HepG2 (cell line): Measurements from ENCODE around the gene AGTRAP. TPM values are rescaled to one million over a fixed set of nuclear protein-coding genes. Genes with fewer than 3 reads are reported as not detected.

Experiments used
- CBX2 ChIP-seq, 2 experiments: fragments of 200-600 bp in 1 of 2; sonication (generic); formaldehyde crosslinking in 1 of 2; IDR thresholded peaks; 2 replicates each; pipeline versions ENCODE4 v1.7.0 to v1.8.1; 2018 to 2022; ENCODE audit warnings: low read depth in 2 of 2, low read length in 1 of 2, mild to moderate bottlenecking in 1 of 2, missing genetic modification reagents in 1 of 2
- CREB1 ChIP-seq, 2 experiments: fragments of 450-650 bp in 1 of 2; IDR thresholded peaks; 2 replicates each; pipeline ENCODE4 v1.6.1; 2016 to 2017; ENCODE audit warnings: control low read depth in 1 of 2, mild to moderate bottlenecking in 1 of 2, missing compliant biosample characterization in 1 of 2, missing genetic modification characterization in 1 of 2
- GABPB1 ChIP-seq: IDR thresholded peaks from 2 replicates; pipeline ENCODE4 v1.6.1; 2016; ENCODE audit warnings: mild to moderate bottlenecking, missing genetic modification reagents, moderate library complexity, missing compliant biosample characterization
- GATAD2A ChIP-seq: IDR thresholded peaks from 2 replicates; pipeline ENCODE4 v1.6.1; 2016
- LCORL ChIP-seq, 2 experiments: fragments of 450-650 bp in 1 of 2; sonication (generic) in 1 of 2; formaldehyde crosslinking in 1 of 2; IDR thresholded peaks; 2 replicates each; pipeline versions ENCODE4 v1.5.0 to v1.6.1; 2017 to 2020; ENCODE audit warnings: antibody characterized with exemption in 1 of 2, missing genetic modification reagents in 1 of 2
- MTF2 ChIP-seq: sonication (generic); formaldehyde crosslinking; IDR thresholded peaks from 2 replicates; pipeline ENCODE4 v1.5.0; 2020; ENCODE audit warnings: missing genetic modification reagents, borderline replicate concordance
- NRL ChIP-seq: sonication (generic); formaldehyde crosslinking; IDR thresholded peaks from 2 replicates; pipeline ENCODE4 v1.5.0; 2020; ENCODE audit warnings: missing genetic modification reagents, mild to moderate bottlenecking, moderate library complexity, borderline replicate concordance
- PAXIP1 ChIP-seq: sonication (generic); formaldehyde crosslinking; conservative IDR thresholded peaks from 2 replicates; pipeline ENCODE4 v1.4.0; 2020; ENCODE audit warnings: mild to moderate bottlenecking, missing genetic modification reagents, moderate library complexity
- RAD21 ChIP-seq: fragments of 450-650 bp; formaldehyde crosslinking; IDR thresholded peaks from 2 replicates; pipeline ENCODE4 v1.5.0; 2020; ENCODE audit warnings: mild to moderate bottlenecking
- SALL1 ChIP-seq: sonication (generic); formaldehyde crosslinking; IDR thresholded peaks from 2 replicates; pipeline ENCODE4 v1.8.0; 2022; ENCODE audit warnings: mild to moderate bottlenecking, missing genetic modification reagents
- SMC3 ChIP-seq: IDR thresholded peaks from 2 replicates; pipeline ENCODE4 v1.6.1; 2011; ENCODE audit warnings: low read length, improper control_type of control experiment
- STAG1 ChIP-seq: sonication (generic); formaldehyde crosslinking; IDR thresholded peaks from 2 replicates; pipeline ENCODE4 v1.4.0; 2020; ENCODE audit warnings: missing genetic modification reagents
- TERF1 ChIP-seq: sonication (generic); formaldehyde crosslinking; IDR thresholded peaks from 2 replicates; pipeline ENCODE4 v1.8.0; 2022; ENCODE audit warnings: mild to moderate bottlenecking, missing genetic modification reagents, moderate library complexity
- YY1 ChIP-seq: IDR thresholded peaks from 2 replicates; pipeline ENCODE4 v1.6.1; 2011; ENCODE audit warnings: low read length, low read depth, moderate library complexity, mild to moderate bottlenecking; ENCODE audit not compliant: insufficient read depth, insufficient replicate concordance
- ZFP41 ChIP-seq: sonication (generic); formaldehyde crosslinking; IDR thresholded peaks from 2 replicates; pipeline ENCODE4 v1.4.0; 2020; ENCODE audit warnings: mild to moderate bottlenecking, missing genetic modification reagents, borderline replicate concordance
- ZFX ChIP-seq: sonication (generic); formaldehyde crosslinking; IDR thresholded peaks from 2 replicates; pipeline ENCODE4 v1.4.0; 2020; ENCODE audit warnings: mild to moderate bottlenecking, low read depth, missing genetic modification reagents, moderate library complexity
- ZNF160 ChIP-seq: sonication (generic); formaldehyde crosslinking; IDR thresholded peaks from 2 replicates; pipeline ENCODE4 v1.8.0; 2022; ENCODE audit warnings: mild to moderate bottlenecking, inconsistent platforms, missing genetic modification reagents
- ZNF501 ChIP-seq: sonication (generic); formaldehyde crosslinking; IDR thresholded peaks from 2 replicates; pipeline ENCODE4 v1.5.1; 2020; ENCODE audit warnings: mild to moderate bottlenecking, moderate library complexity, missing genetic modification reagents
- ZNF761 ChIP-seq: sonication (generic); formaldehyde crosslinking; conservative IDR thresholded peaks from 2 replicates; pipeline ENCODE4 v1.4.0; 2020; ENCODE audit warnings: mild to moderate bottlenecking, missing genetic modification reagents
- polyA plus RNA-seq, 8 experiments: library from polyadenylated mRNA; depleted of rRNA in 3 of 8; stranded (reverse) in 7 of 8; unstranded in 1 of 8; fragments of >200 nt; fragmentation: Illumina TruSeq in 4 of 8; extraction: Trizol in 4 of 8; gene quantifications; 2 replicates each; pipeline versions ENCODE4 v1.2.1 to v1.2.3, GENCODE V29; 2011 to 2016; ENCODE audit warnings: low read depth in 4 of 8, missing spikeins in 1 of 8, mixed read lengths in 1 of 8; ENCODE audit not compliant: insufficient read depth in 1 of 8
- total RNA-seq, 5 experiments: library from RNA; depleted of rRNA; stranded (reverse); fragments of >200 nt; fragmentation: Illumina TruSeq; extraction: Trizol; gene quantifications; 2 replicates each; pipeline ENCODE4 v1.2.3, GENCODE V29; 2016; ENCODE audit warnings: low read depth in 1 of 5
- TF ChIP-seq, protein P1 (sequence below): IDR thresholded peaks from 2 replicates; pipeline ENCODE4 v1.6.1; 2016; ENCODE audit warnings: mild to moderate bottlenecking, missing biosample characterization, missing genetic modification reagents
- TF ChIP-seq, protein P2 (sequence below): sonication (generic); formaldehyde crosslinking; IDR thresholded peaks from 2 replicates; pipeline ENCODE4 v1.5.0; 2020; ENCODE audit warnings: mild to moderate bottlenecking, missing genetic modification reagents, moderate library complexity

The AGTRAP gene
- total and polyA plus RNA-seq, 2 of the 13 experiments (the other 11 are each of a cell fraction or from before 2014, with no cell fraction given), result 28.3 to 32.0 TPM

DNA sequence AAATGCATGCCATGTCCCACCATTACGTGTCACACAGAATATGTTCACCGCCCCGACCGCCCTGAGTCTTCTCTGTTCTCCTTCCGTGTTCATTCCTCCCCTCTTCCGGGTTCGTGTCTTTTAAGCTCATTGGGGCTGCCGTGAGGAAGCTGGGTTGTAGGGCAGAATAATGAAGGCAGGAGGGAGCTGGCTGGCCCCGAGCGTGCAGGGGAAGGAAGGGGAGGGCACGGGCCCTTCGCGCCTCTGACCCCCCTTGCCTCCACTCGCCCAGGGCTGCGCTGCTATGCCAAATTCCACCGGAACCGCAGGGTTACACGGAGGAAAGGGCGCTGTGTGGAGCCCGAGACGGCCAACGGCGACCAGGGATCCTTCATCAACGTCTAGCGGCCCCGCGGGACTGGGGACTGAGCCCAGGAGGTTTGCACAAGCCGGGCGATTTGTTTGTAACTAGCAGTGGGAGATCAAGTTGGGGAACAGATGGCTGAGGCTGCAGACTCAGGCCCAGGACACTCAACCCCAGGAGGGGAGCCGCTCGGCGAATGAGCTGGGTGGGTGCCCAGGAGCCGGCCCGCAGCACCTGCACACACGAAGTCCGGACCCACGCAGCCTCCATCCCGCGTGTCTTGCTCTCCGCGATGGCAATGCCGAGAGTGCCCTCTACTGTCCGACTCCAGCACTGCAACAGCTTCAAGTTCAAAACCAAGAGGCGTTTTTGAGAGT is 16.5 kb upstream of the AGTRAP start (continued):
- 0 out of 2 replicates have a peak, but pooled peaks have one; percentile 25 for TF ChIP-seq GATAD2A (CRISPR knock-in tag)
- TF ChIP-seq GABPB1 (CRISPR knock-in tag), result peak; percentile 42; the same call in 1 of the 2 replicates
- peak; percentile 35; the same call in 1 of the 2 replicates for TF ChIP-seq MTF2 (CRISPR knock-in tag)
- TF ChIP-seq, protein P1, sequence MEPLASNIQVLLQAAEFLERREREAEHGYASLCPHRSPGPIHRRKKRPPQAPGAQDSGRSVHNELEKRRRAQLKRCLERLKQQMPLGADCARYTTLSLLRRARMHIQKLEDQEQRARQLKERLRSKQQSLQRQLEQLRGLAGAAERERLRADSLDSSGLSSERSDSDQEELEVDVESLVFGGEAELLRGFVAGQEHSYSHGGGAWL, result 0 out of 2 replicates have a peak, but pooled peaks have one; percentile 46
- peak; percentile 27 for TF ChIP-seq YY1
- no peak; the same call in 1 of the 2 replicates for TF ChIP-seq NRL (CRISPR knock-in tag)
- peak; percentile 61 for TF ChIP-seq SMC3
- 0 out of 2 replicates have a peak, but pooled peaks have one; percentile 19 for TF ChIP-seq PAXIP1
- 0 out of 2 replicates have a peak, but pooled peaks have one; percentile 16 for TF ChIP-seq ZFX (CRISPR knock-in tag)
- TF ChIP-seq ZNF501 (CRISPR knock-in tag), result peak; percentile 62
- no peak for TF ChIP-seq CREB1 (IDR thresholded peaks at IDR 0.05)
- TF ChIP-seq CREB1 (CRISPR knock-in tag; IDR thresholded peaks at IDR 0.05), result 0 out of 2 replicates have a peak, but pooled peaks have one; percentile 23
- TF ChIP-seq LCORL (IDR thresholded peaks at IDR 0.05), result no peak
- peak; percentile 60; the same call in 1 of the 2 replicates for TF ChIP-seq LCORL (CRISPR knock-in tag; IDR thresholded peaks at IDR 0.05)
- TF ChIP-seq SALL1 (CRISPR knock-in tag), result peak; percentile 28; the same call in 1 of the 2 replicates
- TF ChIP-seq ZNF761, result 0 out of 2 replicates have a peak, but pooled peaks have one; percentile 40
- TF ChIP-seq CBX2 (IDR thresholded peaks at IDR 0.05; ENCODE audit: low read depth, low read length), result no peak
- TF ChIP-seq CBX2 (CRISPR knock-in tag; IDR thresholded peaks at IDR 0.05; ENCODE audit: low read depth), result 0 out of 2 replicates have a peak, but pooled peaks have one; percentile 38
- TF ChIP-seq STAG1 (CRISPR knock-in tag), result peak; percentile 87
- peak; percentile 88 for TF ChIP-seq RAD21 (CRISPR knock-in tag)
- TF ChIP-seq, protein P2, sequence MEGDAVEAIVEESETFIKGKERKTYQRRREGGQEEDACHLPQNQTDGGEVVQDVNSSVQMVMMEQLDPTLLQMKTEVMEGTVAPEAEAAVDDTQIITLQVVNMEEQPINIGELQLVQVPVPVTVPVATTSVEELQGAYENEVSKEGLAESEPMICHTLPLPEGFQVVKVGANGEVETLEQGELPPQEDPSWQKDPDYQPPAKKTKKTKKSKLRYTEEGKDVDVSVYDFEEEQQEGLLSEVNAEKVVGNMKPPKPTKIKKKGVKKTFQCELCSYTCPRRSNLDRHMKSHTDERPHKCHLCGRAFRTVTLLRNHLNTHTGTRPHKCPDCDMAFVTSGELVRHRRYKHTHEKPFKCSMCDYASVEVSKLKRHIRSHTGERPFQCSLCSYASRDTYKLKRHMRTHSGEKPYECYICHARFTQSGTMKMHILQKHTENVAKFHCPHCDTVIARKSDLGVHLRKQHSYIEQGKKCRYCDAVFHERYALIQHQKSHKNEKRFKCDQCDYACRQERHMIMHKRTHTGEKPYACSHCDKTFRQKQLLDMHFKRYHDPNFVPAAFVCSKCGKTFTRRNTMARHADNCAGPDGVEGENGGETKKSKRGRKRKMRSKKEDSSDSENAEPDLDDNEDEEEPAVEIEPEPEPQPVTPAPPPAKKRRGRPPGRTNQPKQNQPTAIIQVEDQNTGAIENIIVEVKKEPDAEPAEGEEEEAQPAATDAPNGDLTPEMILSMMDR, result peak; percentile 95
- TF ChIP-seq ZFP41 (CRISPR knock-in tag), result 0 out of 2 replicates have a peak, but pooled peaks have one; percentile 48
- TF ChIP-seq ZNF160 (CRISPR knock-in tag), result no peak
- TF ChIP-seq TERF1 (CRISPR knock-in tag), result no peak
